ENCODE data around the gene PSG11. TPM values are rescaled to one million over a fixed set of nuclear protein-coding genes. Genes with fewer than 3 reads are reported as not detected.
A peak's percentile ranks its signal among the peaks of the same experiment; 100 is the strongest.
"Not testable (repeated sequence)": the region's sequence is repeated elsewhere in the genome, so short reads cannot be mapped to it uniquely, and the experiment has no call there.

PSG11 gene
- not detected for polyA plus RNA-seq

DNA sequence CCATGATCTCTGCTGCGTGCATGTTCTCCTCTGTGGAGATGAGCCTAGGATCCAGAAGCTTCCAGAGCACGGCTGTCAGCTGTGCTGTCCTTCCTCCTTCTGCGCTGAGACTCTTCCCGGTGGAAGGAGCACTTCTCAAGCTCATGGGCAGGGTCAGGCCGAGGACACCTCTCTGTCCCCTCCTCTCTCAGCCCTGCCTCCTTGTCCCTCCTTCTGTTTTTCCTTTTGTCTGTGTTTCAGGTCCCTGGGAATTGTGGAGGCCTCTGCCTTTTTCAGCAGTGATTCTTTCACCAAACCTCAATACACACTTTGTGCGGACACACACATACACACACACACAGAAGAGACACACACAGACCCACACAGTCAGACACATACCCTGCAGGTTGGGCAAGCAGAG lies at the start of gene PSG11:
PSG11 (minus strand) TSS at position 101 of the 400 bp plus-strand sequence; CDS start at position 4, 97 bp downstream.
- not testable (repeated sequence) for H3K4me3 Mint-ChIP-seq; H3K36me3 Mint-ChIP-seq; H3K27me3 Mint-ChIP-seq (ENCODE audit: low read depth in 3 of 3); H3K4me1 Mint-ChIP-seq; DNase-seq; H3K9me3 Mint-ChIP-seq
- peak within 1 kb of the TSS in 1 of 6 donors; percentile 70 for H3K27ac Mint-ChIP-seq

GRCh38 chr19:43062418-43062817 lies 36.1 kb upstream of the PSG11 start:
- not testable (repeated sequence) for H3K9me3 Mint-ChIP-seq, H3K36me3 Mint-ChIP-seq, DNase-seq, H3K4me1 Mint-ChIP-seq, H3K27ac Mint-ChIP-seq, H3K4me3 Mint-ChIP-seq
- H3K27me3 Mint-ChIP-seq (ENCODE audit: low read depth in 3 of 3), result peaks cover 2 to 17% (median 15%) of the 10 kb centered on the region in 3 donors

DNA sequence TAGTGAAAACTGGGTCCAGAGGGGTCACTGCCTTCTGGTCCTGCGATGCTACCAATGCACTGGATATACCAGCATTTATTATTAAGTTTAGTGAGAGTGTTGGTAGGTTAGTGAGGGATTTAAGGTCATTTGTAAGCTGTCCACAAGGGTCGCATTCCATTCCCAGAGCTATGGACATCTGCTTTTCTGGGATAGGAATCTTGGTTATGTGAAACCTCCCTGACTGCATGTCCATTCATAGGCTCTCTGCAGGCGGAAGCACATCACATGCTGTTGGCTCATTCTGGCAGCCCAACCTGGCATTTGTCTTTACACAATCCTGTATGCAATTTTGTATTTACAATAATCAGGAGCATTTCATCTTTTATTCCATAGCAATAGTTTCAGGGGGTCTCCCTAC lies 35.1 kb upstream of the PSG11 start:
- not testable (repeated sequence) for H3K27ac Mint-ChIP-seq, H3K36me3 Mint-ChIP-seq, H3K4me1 Mint-ChIP-seq, H3K4me3 Mint-ChIP-seq, DNase-seq
- Mint-ChIP-seq H3K9me3 (peaks cover 1 to 11% (median 5%) of the 10 kb centered on the region in 6 donors), H3K27me3 (ENCODE audit: low read depth in 3 of 3) (peaks cover 2 to 14% (median 9%) of the 10 kb centered on the region in 3 donors)

DNA sequence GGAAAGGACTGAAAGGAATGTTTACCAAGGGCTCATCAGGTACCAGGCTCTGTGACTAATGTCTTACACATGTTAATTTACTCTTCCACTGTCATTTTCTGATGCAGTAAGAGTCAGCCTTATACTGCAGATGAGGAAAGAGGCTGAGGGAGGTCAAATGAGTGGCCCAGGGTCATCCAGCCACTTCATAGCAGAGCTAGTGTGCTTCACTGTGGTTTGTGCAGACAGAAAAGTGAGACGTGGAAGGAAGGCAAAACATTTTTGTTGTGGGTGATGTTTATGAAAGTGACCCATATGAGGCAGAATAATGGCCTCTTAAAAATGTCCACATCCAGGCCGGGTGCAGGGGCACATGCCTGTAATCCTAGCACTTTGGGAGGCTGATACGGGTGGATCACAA lies 34.0 kb upstream of the PSG11 start:
- H3K36me3 Mint-ChIP-seq, H3K4me3 Mint-ChIP-seq, H3K4me1 Mint-ChIP-seq, H3K27ac Mint-ChIP-seq, DNase-seq: not testable (repeated sequence)
- peaks cover 2 to 20% (median 12%) of the 10 kb centered on the region in 6 donors for H3K9me3 Mint-ChIP-seq
- peaks cover 0 to 11% (median 5%) of the 10 kb centered on the region in 3 donors for H3K27me3 Mint-ChIP-seq (ENCODE audit: low read depth in 3 of 3)

- not testable (repeated sequence) for H3K27ac Mint-ChIP-seq; H3K4me3 Mint-ChIP-seq; H3K36me3 Mint-ChIP-seq; DNase-seq; H3K4me1 Mint-ChIP-seq; H3K27me3 Mint-ChIP-seq (ENCODE audit: low read depth in 3 of 3)
- H3K9me3 Mint-ChIP-seq, result peaks cover 2 to 27% (median 19%) of the 10 kb centered on the region in 6 donors
Measured at GRCh38 chr19:43059482-43059881, 33.2 kb upstream of the PSG11 start.

GRCh38 chr19:43058440-43058839 lies 32.2 kb upstream of the PSG11 start:
- peaks cover 5 to 30% (median 23%) of the 10 kb centered on the region in 6 donors for H3K9me3 Mint-ChIP-seq
- peaks cover 0 to 12% (median 5%) of the 10 kb centered on the region in 3 donors for H3K27me3 Mint-ChIP-seq (ENCODE audit: low read depth in 3 of 3)
- not testable (repeated sequence) for H3K36me3 Mint-ChIP-seq, H3K27ac Mint-ChIP-seq, DNase-seq, H3K4me3 Mint-ChIP-seq, H3K4me1 Mint-ChIP-seq

- H3K36me3 Mint-ChIP-seq, DNase-seq, H3K4me1 Mint-ChIP-seq, H3K9me3 Mint-ChIP-seq, H3K4me3 Mint-ChIP-seq, H3K27ac Mint-ChIP-seq: not testable (repeated sequence)
- H3K27me3 Mint-ChIP-seq (ENCODE audit: low read depth in 3 of 3), result peaks cover 4 to 12% (median 4%) of the 10 kb centered on the region in 3 donors
Measured at GRCh38 chr19:43047966-43048365, 21.7 kb upstream of the PSG11 start.

GRCh38 chr19:43046578-43046977 lies 20.3 kb upstream of the PSG11 start:
- not testable (repeated sequence) for H3K36me3 Mint-ChIP-seq; DNase-seq; H3K9me3 Mint-ChIP-seq; H3K4me3 Mint-ChIP-seq; H3K4me1 Mint-ChIP-seq; H3K27ac Mint-ChIP-seq; H3K27me3 Mint-ChIP-seq (ENCODE audit: low read depth in 3 of 3)

- not testable (repeated sequence) for H3K27ac Mint-ChIP-seq; H3K27me3 Mint-ChIP-seq (ENCODE audit: low read depth in 3 of 3); H3K9me3 Mint-ChIP-seq
Measured at GRCh38 chr19:43043492-43044180, 17.4 kb upstream of the PSG11 start.

GRCh38 chr19:43031645-43032044 lies 5.4 kb upstream of the PSG11 start:
- peaks cover 3 to 11% (median 5%) of the 10 kb centered on the region in 3 donors for H3K27me3 Mint-ChIP-seq (ENCODE audit: low read depth in 3 of 3)
- H3K4me1 Mint-ChIP-seq, H3K9me3 Mint-ChIP-seq: not testable (repeated sequence)

More at GRCh38 chr19:43043492-43044180, 17.4 kb upstream of the PSG11 start:
- H3K36me3 Mint-ChIP-seq, H3K4me1 Mint-ChIP-seq, H3K4me3 Mint-ChIP-seq, DNase-seq: not testable (repeated sequence)

GRCh38 chr19:43028866-43029265 lies 2.6 kb upstream of the PSG11 start:
- no peak for DNase-seq
- Mint-ChIP-seq H3K4me1 (no peaks in the 10 kb centered on the region), H3K27me3 (ENCODE audit: low read depth in 3 of 3) (peaks cover 3 to 7% (median 3%) of the 10 kb centered on the region in 3 donors), H3K36me3 (no peaks in the 10 kb centered on the region), H3K4me3 (no peak overlapping the region), H3K27ac (no peak overlapping the region), H3K9me3 (no peaks in the 10 kb centered on the region)

More at GRCh38 chr19:43031645-43032044, 5.4 kb upstream of the PSG11 start:
- DNase-seq, H3K36me3 Mint-ChIP-seq, H3K27ac Mint-ChIP-seq, H3K4me3 Mint-ChIP-seq: not testable (repeated sequence)

DNA sequence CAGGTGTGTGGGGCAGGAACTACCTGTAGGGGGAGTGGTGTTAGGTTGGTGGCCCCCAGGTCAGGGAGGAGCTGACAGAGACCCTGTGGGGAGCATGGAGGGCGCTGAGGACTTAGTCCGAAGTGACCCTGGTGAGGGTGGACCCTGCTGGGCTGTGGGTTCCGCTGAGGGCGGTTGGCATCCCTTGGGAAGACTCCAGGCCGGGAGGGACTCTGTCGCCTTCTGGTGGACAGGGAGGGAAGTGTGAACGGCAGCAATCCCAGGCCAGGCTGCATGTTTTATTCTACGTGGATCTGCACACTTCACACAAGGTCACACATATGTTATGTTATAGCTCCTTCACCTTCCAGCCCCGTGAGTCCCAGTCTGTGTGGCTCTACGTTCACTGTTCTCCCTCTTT lies 1.7 kb upstream of the PSG11 start:
- H3K27ac Mint-ChIP-seq; H3K4me1 Mint-ChIP-seq; H3K36me3 Mint-ChIP-seq; H3K9me3 Mint-ChIP-seq; DNase-seq; H3K27me3 Mint-ChIP-seq (ENCODE audit: low read depth in 3 of 3); H3K4me3 Mint-ChIP-seq: not testable (repeated sequence)

GRCh38 chr19:43027061-43027460 lies 792 bp upstream of the PSG11 start:
- not testable (repeated sequence) for DNase-seq; H3K27ac Mint-ChIP-seq; H3K27me3 Mint-ChIP-seq (ENCODE audit: low read depth in 3 of 3); H3K9me3 Mint-ChIP-seq; H3K4me1 Mint-ChIP-seq; H3K4me3 Mint-ChIP-seq; H3K36me3 Mint-ChIP-seq

DNA sequence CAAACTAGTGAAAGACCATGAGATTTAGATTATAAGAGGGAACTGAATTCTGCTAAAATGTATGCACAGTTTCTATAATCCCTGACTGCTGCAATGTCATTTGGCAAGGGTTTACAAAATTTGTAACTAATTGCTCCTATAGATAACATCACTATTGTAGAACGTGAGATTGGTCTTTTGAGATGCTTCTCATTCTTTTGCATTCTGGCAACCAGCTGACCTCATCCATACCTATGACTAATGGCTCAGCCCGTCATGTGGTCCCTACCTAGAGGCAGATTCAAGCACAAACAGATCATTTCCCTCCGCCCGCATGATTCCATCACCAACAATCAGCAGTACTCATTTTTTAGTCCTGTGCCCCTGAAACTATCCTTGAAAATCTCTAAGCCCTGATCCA lies 4.2 kb downstream of the PSG11 start:
- not testable (repeated sequence) for H3K4me3 Mint-ChIP-seq; H3K4me1 Mint-ChIP-seq; DNase-seq; H3K27me3 Mint-ChIP-seq (ENCODE audit: low read depth in 3 of 3); H3K27ac Mint-ChIP-seq; H3K9me3 Mint-ChIP-seq; H3K36me3 Mint-ChIP-seq

DNA sequence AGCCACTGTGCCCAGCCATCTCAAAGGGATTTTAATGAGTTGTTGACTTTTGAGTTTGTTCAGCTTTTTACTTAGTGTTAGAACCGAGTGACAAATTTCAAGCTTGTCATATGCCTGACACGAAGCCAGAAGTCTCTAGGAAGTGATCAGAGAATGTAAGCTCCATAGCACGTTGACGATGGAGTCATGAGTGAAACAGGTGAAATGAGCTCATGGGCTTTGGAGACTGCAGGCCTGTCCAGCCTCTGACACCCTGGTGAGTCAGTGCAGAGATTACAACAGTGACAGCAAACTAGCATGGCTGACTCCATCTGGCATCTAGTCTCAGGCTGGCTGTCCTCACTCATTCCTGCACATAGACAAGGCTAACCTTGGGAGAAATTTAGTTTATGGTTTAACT lies 4.6 kb downstream of the PSG11 start:
- H3K4me1 Mint-ChIP-seq; H3K9me3 Mint-ChIP-seq; H3K27ac Mint-ChIP-seq; H3K4me3 Mint-ChIP-seq; H3K36me3 Mint-ChIP-seq; H3K27me3 Mint-ChIP-seq (ENCODE audit: low read depth in 3 of 3); DNase-seq: not testable (repeated sequence)

All from immature natural killer cell (primary cell).